Measurements from ENCODE around the gene RTKN.
A peak's percentile ranks its signal among the peaks of the same experiment; 100 is the strongest.

Gene RTKN

DNA sequence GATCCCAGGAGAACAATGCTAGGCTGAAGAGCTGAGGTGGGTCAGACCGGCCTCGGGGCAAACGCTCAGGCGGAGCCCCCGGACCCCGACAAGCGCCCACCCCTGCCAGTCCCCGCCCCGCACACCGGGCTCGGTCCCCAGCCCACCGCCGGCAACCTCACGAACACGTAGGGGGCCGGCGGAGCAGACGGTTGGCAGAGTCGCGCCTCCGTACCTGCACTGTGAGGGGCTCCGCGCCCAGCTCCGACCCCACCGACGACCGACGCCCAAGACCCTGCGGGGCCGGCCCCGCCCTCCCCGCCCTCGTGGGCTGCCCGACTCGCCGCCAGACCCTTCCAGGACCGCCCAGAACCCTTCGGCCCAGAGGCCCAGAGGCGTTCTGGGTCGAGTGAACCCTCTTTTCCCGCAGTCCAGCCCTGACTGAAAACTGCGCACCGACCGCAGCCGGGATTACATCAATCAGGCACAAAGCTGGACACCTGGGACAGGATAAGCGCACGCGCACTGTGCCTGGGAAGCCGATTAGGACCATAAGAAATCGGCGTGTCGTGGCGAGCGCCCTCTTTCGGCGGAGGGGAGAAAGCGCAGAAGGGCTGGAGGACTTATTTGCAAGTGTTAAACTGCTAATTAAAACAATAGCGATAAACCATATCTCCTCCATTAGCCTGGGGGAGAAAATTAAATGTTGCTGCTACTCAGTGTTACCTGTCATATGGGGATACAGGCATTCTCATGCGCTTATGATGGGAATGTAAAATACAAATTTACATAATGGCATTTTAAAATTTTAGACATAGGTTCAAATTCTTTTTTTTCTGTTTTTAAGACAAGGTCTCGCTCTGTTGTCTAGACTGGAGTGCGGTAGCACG lies 49.9 kb downstream of the RTKN start:
- Histone ChIP-seq H3K4me1 (ENCODE audit: control insufficient read depth, insufficient read depth, low read length) (peaks cover 18% of the 10 kb centered on the region), H3K9ac (ENCODE audit: low read length) (peak overlapping the region; percentile 91), H3K36me3 (ENCODE audit: control insufficient read depth, insufficient read depth, low read length) (no peaks in the 10 kb centered on the region), H3K9me3 (ENCODE audit: control insufficient read depth, low read length) (no peaks in the 10 kb centered on the region), H3K27me3 (ENCODE audit: control insufficient read depth, insufficient read depth, low read length) (no peaks in the 10 kb centered on the region), H3K4me3 (ENCODE audit: low read length) (peak overlapping the region; percentile 62)

- Histone ChIP-seq H3K27me3 (ENCODE audit: control insufficient read depth, insufficient read depth, low read length) (no peaks in the 10 kb centered on the region), H3K9ac (ENCODE audit: low read length) (peak overlapping the region; percentile 91), H3K36me3 (ENCODE audit: control insufficient read depth, insufficient read depth, low read length) (no peaks in the 10 kb centered on the region), H3K4me3 (ENCODE audit: low read length) (peak overlapping the region; percentile 62), H3K9me3 (ENCODE audit: control insufficient read depth, low read length) (no peaks in the 10 kb centered on the region), H3K4me1 (ENCODE audit: control insufficient read depth, insufficient read depth, low read length) (peaks cover 18% of the 10 kb centered on the region)
Measured at GRCh38 chr2:74391209-74391579, 50.5 kb downstream of the RTKN start.

DNA sequence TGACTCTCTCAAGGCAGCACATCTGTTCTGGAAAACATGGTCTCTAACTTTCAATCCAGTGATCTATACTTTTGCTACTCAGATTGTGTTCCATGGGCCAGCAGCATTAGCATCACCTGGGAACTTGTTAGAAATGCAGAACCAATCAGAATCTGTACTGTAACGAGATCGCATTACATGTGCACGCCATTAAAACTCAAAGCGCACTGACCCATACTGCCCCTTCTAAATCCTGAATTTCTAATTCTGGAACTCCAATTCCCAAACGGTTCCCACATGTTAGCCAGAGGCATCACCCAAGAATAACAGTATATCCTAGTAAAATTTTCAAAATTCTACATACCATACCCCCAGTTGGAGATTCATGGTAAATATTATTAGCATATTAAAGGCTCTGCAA lies 51.1 kb downstream of the RTKN start:
- no peaks in the 10 kb centered on the region for H3K9me3 ChIP-seq (ENCODE audit: control insufficient read depth, low read length)
- H3K27me3 ChIP-seq (ENCODE audit: control insufficient read depth, insufficient read depth, low read length) = no peaks in the 10 kb centered on the region
- no peak overlapping the region for H3K4me3 ChIP-seq (ENCODE audit: low read length)
- H3K9ac ChIP-seq (ENCODE audit: low read length) = peak overlapping the region; percentile 91
- no peaks in the 10 kb centered on the region for H3K36me3 ChIP-seq (ENCODE audit: control insufficient read depth, insufficient read depth, low read length)
- H3K4me1 ChIP-seq (ENCODE audit: control insufficient read depth, insufficient read depth, low read length) = peaks cover 18% of the 10 kb centered on the region

DNA sequence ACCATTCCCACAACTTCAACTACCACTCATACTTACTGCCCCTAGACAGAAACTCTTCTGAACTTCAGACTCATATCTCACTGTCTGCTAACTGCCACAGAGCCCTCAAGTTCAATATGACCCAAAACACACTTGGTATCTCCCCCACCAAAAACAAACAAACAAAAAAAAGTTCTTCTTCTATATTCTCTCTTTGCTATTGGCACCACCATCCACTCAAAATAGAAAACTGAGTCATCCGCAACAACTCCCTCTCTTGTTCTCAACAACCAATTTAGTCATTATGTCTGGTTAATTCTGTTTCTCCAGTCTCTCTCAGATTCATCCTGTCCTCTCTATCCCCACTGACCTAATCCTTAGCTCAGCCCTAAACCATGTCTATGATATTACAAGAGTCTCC lies 54.4 kb downstream of the RTKN start:
- no peaks in the 10 kb centered on the region for H3K27me3 ChIP-seq (ENCODE audit: control insufficient read depth, insufficient read depth, low read length)
- H3K4me1 ChIP-seq (ENCODE audit: control insufficient read depth, insufficient read depth, low read length) = peaks cover 37% of the 10 kb centered on the region
- no peaks in the 10 kb centered on the region for H3K9me3 ChIP-seq (ENCODE audit: control insufficient read depth, low read length)
- no peak overlapping the region for H3K4me3 ChIP-seq (ENCODE audit: low read length)
- no peaks in the 10 kb centered on the region for H3K36me3 ChIP-seq (ENCODE audit: control insufficient read depth, insufficient read depth, low read length)
- no peak overlapping the region for H3K9ac ChIP-seq (ENCODE audit: low read length)

DNA sequence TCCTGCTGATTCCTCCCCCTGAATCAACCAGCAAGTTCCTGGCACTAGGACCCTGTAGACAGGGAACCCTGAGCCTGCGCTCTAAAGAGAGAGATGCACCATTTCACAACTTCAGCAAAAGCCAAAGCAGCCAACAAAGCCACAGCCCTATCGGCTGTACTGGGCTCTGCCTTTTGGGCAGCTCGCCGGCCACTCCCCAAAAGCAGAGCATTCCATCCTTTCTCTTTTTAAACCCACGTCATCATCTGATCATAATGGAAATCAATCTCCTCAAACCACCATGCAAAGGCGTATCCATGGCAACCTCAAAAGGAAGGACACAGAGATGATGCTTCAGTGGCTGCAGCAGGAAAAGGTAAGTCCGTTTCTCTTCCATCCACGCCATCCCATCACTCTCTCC lies 56.3 kb downstream of the RTKN start:
- H3K36me3 ChIP-seq (ENCODE audit: control insufficient read depth, insufficient read depth, low read length) = no peaks in the 10 kb centered on the region
- no peaks in the 10 kb centered on the region for H3K9me3 ChIP-seq (ENCODE audit: control insufficient read depth, low read length)
- H3K4me3 ChIP-seq (ENCODE audit: low read length) = no peak overlapping the region
- H3K4me1 ChIP-seq (ENCODE audit: control insufficient read depth, insufficient read depth, low read length) = peaks cover 37% of the 10 kb centered on the region
- no peak overlapping the region for H3K9ac ChIP-seq (ENCODE audit: low read length)
- no peaks in the 10 kb centered on the region for H3K27me3 ChIP-seq (ENCODE audit: control insufficient read depth, insufficient read depth, low read length)

DNA sequence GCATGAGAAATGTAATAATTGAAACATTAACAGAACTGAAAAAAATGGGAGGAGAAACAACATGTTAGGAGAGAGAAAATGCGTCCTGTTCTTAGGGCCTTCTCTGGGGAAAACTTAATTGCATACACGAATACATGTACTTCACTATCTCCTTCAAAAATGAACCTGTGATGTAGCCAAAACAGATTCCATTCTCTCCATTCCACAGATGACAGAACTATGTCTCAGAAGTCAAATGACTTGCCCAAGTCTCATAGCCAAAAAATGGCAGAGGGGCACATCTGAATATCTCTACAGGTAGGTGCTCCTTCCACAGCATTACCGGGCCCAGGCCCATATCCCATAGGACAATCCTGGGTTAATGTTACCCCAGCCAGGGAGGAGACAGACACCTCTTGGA lies 57.7 kb downstream of the RTKN start:
- H3K4me1 ChIP-seq (ENCODE audit: control insufficient read depth, insufficient read depth, low read length) = peaks cover 36% of the 10 kb centered on the region

GRCh38 chr2:74383254-74383653 lies 58.5 kb downstream of the RTKN start:
- peaks cover 36% of the 10 kb centered on the region for H3K4me1 ChIP-seq (ENCODE audit: control insufficient read depth, insufficient read depth, low read length)

More for the DNA sequence above, 57.7 kb downstream of the RTKN start:
- Histone ChIP-seq H3K9ac (ENCODE audit: low read length) (peak overlapping the region; percentile 20), H3K9me3 (ENCODE audit: control insufficient read depth, low read length) (no peaks in the 10 kb centered on the region), H3K36me3 (ENCODE audit: control insufficient read depth, insufficient read depth, low read length) (no peaks in the 10 kb centered on the region), H3K27me3 (ENCODE audit: control insufficient read depth, insufficient read depth, low read length) (no peaks in the 10 kb centered on the region), H3K4me3 (ENCODE audit: low read length) (no peak overlapping the region)

DNA sequence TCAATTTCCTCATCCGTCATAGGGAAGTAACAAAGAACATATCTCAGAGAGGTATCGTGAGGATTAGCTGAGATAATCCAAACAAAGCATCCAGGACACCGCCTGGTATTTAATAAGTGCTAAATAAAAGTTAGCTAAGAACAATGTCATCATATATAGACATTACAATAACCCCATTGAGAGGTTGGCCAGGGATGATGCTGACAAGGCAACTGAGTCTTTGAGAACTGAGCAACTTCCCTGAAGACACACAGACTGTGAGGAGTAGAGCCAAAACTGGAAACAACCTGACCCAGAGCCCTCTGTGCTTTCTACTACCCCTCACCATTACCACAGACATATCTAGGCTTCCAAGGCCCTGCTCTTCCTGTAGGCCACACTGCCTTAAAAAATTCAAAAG lies 60.0 kb downstream of the RTKN start:
- Histone ChIP-seq H3K4me1 (ENCODE audit: control insufficient read depth, insufficient read depth, low read length) (peaks cover 36% of the 10 kb centered on the region), H3K9me3 (ENCODE audit: control insufficient read depth, low read length) (no peaks in the 10 kb centered on the region), H3K4me3 (ENCODE audit: low read length) (no peak overlapping the region), H3K27me3 (ENCODE audit: control insufficient read depth, insufficient read depth, low read length) (no peaks in the 10 kb centered on the region), H3K9ac (ENCODE audit: low read length) (no peak overlapping the region), H3K36me3 (ENCODE audit: control insufficient read depth, insufficient read depth, low read length) (peaks cover 8% of the 10 kb centered on the region)

More at GRCh38 chr2:74383254-74383653, 58.5 kb downstream of the RTKN start:
- no peaks in the 10 kb centered on the region for H3K36me3 ChIP-seq (ENCODE audit: control insufficient read depth, insufficient read depth, low read length)
- H3K9me3 ChIP-seq (ENCODE audit: control insufficient read depth, low read length) = no peaks in the 10 kb centered on the region
- H3K9ac ChIP-seq (ENCODE audit: low read length) = no peak overlapping the region
- H3K4me3 ChIP-seq (ENCODE audit: low read length) = no peak overlapping the region
- H3K27me3 ChIP-seq (ENCODE audit: control insufficient read depth, insufficient read depth, low read length) = no peaks in the 10 kb centered on the region

DNA sequence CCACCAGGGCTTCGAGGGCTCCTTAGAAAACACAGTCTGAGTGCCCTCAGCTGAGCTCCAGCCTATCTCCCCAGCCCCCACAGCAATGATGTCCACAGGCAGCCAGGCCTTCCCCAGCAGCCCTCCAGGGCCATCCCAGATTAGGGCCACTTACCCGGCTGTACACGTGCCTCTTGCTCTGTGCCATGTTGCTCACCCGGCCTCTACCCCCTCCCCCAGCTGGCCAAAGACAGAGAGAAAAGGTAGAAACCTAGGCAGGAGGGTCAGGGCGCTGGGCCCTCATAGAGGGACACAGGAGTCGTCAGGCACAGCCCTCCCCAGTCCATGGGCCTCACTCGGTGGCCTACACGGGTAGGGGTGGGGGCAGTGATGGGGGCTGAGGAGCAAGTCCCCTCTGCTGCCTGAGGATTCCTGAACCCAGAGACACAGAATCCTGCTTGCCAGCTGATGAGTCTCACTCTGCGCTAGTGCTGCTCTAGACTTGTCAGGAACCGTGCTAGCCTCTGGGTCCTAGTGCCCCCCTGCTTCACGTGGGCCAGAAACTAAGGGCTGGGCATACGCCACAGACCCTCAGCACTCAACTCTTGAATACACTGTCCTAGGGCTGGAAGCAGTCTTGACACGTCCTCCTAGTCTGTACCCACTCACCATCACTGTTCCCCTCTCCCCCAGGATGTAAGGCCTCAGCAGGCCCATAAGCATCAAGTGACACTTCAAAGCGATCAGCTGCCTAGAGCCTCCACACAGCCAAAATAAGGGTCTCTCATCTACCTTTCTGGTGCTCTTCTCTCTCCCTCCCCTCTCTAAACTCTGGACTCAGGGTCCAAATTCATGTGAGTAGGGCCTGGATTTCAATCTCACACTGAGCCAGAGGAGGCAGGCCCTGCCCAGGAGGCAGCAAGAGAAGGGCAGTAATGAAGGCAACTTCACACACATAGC lies 61.6 kb downstream of the RTKN start, which contains the start of gene DCTN1:
DCTN1 (minus strand) TSS at position 461 of the 939 bp plus-strand sequence; CDS start at position 187, 274 bp downstream.
- Histone ChIP-seq H3K4me1 (ENCODE audit: control insufficient read depth, insufficient read depth, low read length) (peaks cover 34% of the 10 kb centered on the region), H3K9me3 (ENCODE audit: control insufficient read depth, low read length) (no peaks in the 10 kb centered on the region), H3K36me3 (ENCODE audit: control insufficient read depth, insufficient read depth, low read length) (peaks cover 15% of the 10 kb centered on the region), H3K27me3 (ENCODE audit: control insufficient read depth, insufficient read depth, low read length) (no peaks in the 10 kb centered on the region), H3K4me3 (ENCODE audit: low read length) (peak within 1 kb of the TSS; percentile 43), H3K9ac (ENCODE audit: low read length) (peak within 1 kb of the TSS; percentile 62)

GRCh38 chr2:74378007-74378406 lies 63.7 kb downstream of the RTKN start:
- Histone ChIP-seq H3K4me1 (ENCODE audit: control insufficient read depth, insufficient read depth, low read length) (peaks cover 31% of the 10 kb centered on the region), H3K36me3 (ENCODE audit: control insufficient read depth, insufficient read depth, low read length) (peaks cover 15% of the 10 kb centered on the region), H3K27me3 (ENCODE audit: control insufficient read depth, insufficient read depth, low read length) (no peaks in the 10 kb centered on the region), H3K9ac (ENCODE audit: low read length) (no peak overlapping the region), H3K9me3 (ENCODE audit: control insufficient read depth, low read length) (no peaks in the 10 kb centered on the region), H3K4me3 (ENCODE audit: low read length) (no peak overlapping the region)

DNA sequence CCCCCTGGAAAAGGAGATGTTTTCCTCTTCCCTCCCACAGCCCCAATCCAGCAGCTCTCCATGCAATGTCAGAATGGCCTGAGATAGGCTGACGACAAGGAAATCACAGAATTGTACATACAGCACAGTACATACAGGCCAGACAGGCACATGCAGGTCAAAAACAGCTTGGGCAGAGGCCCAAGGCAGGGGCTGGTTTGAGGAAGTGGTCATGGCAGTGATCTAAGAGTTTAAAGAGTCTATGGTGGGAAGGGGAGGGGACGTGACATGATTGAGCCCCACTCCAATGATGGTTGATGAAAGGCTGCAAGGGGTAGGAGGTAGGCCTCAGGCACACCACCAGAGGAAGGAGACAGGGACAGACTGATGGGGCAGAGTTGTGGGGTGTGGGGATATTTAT lies 65.9 kb downstream of the RTKN start:
- no peaks in the 10 kb centered on the region for H3K9me3 ChIP-seq (ENCODE audit: control insufficient read depth, low read length)

More for the DNA sequence above, 65.9 kb downstream of the RTKN start:
- H3K36me3 ChIP-seq (ENCODE audit: control insufficient read depth, insufficient read depth, low read length) = peaks cover 15% of the 10 kb centered on the region
- no peaks in the 10 kb centered on the region for H3K27me3 ChIP-seq (ENCODE audit: control insufficient read depth, insufficient read depth, low read length)
- H3K4me1 ChIP-seq (ENCODE audit: control insufficient read depth, insufficient read depth, low read length) = peaks cover 39% of the 10 kb centered on the region
- no peak overlapping the region for H3K4me3 ChIP-seq (ENCODE audit: low read length)
- no peak overlapping the region for H3K9ac ChIP-seq (ENCODE audit: low read length)

Data from mucosa of stomach (tissue), 1 donor.